DMS53 treated with DMSO at 0.1 percent for 48 hours (cell line): ENCODE measurements around the gene TTC24.

Source experiments
- DNase-seq: peaks from one replicate; lab custom pipeline; 2025; ENCODE audit not compliant: unreplicated experiment; lab: John Stamatoyannopoulos, UW

Gene TTC24

GRCh38 chr1:156586323-156586722 is 6.8 kb downstream of the TTC24 start:
- DNase-seq: no peak

GRCh38 chr1:156586892-156587477 is 7.5 kb downstream of the TTC24 start:
- no peak for DNase-seq

GRCh38 chr1:156587927-156588326 is 8.4 kb downstream of the TTC24 start:
- peak; percentile 20 for DNase-seq

GRCh38 chr1:156589546-156589945 is 10.0 kb downstream of the TTC24 start:
- DNase-seq: no peak

- no peak for DNase-seq
Measured at GRCh38 chr1:156590326-156591180, 11.0 kb downstream of the TTC24 start.

GRCh38 chr1:156591181-156591431 is 11.6 kb downstream of the TTC24 start:
- no peak for DNase-seq

- DNase-seq: peak; percentile 73
Measured at GRCh38 chr1:156591432-156592157, 12.1 kb downstream of the TTC24 start, which contains the start of gene NAXE. Gene NAXE (plus strand): TSS chr1:156591776. CDS start chr1:156591805, 29 bp downstream.

GRCh38 chr1:156592158-156592909 is 12.8 kb downstream of the TTC24 start:
- no peak for DNase-seq

GRCh38 chr1:156592910-156593660 is 13.6 kb downstream of the TTC24 start:
- DNase-seq: peak; percentile 84

- DNase-seq: no peak
Measured at GRCh38 chr1:156593661-156593989, 14.1 kb downstream of the TTC24 start.

GRCh38 chr1:156594190-156594589 is 14.7 kb downstream of the TTC24 start:
- no peak for DNase-seq

- DNase-seq: no peak
Measured at GRCh38 chr1:156595016-156595415, 15.5 kb downstream of the TTC24 start.

GRCh38 chr1:156596426-156596825 is 16.9 kb downstream of the TTC24 start:
- DNase-seq: no peak

- no peak for DNase-seq
Measured at GRCh38 chr1:156598125-156598524, 18.6 kb downstream of the TTC24 start.

- DNase-seq: no peak
Measured at GRCh38 chr1:156598731-156599432, 19.4 kb downstream of the TTC24 start.

- no peak for DNase-seq
Measured at GRCh38 chr1:156599811-156600210, 20.3 kb downstream of the TTC24 start.

- no peak for DNase-seq
Measured at GRCh38 chr1:156600733-156601121, 21.2 kb downstream of the TTC24 start.

GRCh38 chr1:156601122-156601830 is 21.8 kb downstream of the TTC24 start, which contains the start of gene GPATCH4:
Gene GPATCH4 (minus strand): TSS chr1:156601479.
- DNase-seq: peak; percentile 60

- no peak for DNase-seq
Measured at GRCh38 chr1:156601892-156602291, 22.4 kb downstream of the TTC24 start.
